ENCODE results near the gene MDK.

DNA sequence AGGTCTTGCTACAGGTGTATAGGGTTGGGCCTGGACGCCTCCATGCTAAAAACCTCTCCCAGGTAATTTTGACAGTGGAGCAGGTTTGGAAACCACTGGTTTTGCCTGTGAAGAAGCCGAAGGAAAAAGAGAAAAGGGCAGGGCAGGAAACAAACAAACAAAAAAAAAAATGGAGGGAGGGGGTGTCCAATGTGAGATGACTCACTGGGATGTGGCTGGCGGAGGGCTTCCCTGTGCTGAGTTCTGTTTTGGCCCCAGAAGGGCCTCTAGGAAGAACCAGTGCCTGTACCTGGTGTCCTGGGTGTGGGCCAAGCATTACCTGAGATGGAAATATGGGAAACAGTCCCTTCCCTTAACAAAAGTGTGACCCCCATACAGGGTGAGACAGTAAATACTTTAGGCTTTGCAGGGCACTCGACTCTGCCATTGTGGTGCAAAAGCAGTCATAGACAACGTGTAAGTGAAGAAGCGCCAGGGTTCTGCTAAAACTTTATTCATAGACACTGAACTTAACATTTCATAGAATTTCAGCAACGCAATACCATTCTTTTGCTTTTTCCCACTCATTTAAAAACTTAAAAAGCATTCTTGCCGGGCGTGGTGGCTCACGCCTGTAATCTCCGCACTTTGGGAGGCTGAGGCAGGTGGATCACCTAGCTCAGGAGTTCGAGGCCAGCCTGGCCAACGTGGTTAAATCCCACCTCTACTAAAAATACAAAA, 43.7 kb upstream of the MDK start:
- TF ChIP-seq EZH2 (IDR thresholded peaks at IDR 0.05) (no peak), POLR2AphosphoS5 (IDR thresholded peaks at IDR 0.05; ENCODE audit: borderline replicate concordance, low read depth, low read length) (no peak)
